ENCODE measurements around the gene COPA. TPM values are rescaled to one million over a fixed set of nuclear protein-coding genes. Genes with fewer than 3 reads are reported as not detected.

The COPA gene
- total RNA-seq, 1 donor from 2014 or later, result 56.3 TPM

GRCh38 chr1:160353223-160353622 lies 10.2 kb upstream of the COPA start:
- peaks cover 92 to 99% of the 10 kb centered on the region in 2 donors for H3K36me3 ChIP-seq

GRCh38 chr1:160352555-160352954 lies 9.5 kb upstream of the COPA start:
- no peak overlapping the region for H3K4me3 ChIP-seq
- no peaks in the 10 kb centered on the region for H3K4me1 ChIP-seq
- H3K36me3 ChIP-seq, result peaks cover 86 to 99% of the 10 kb centered on the region in 2 donors
- TF ChIP-seq CTCF (IDR thresholded peaks at IDR 0.05), result no peak
- intact Hi-C loops (cut with DNase I), result no loop called here
- H3K27ac ChIP-seq, result no peak overlapping the region
- DNase-seq (ENCODE audit: low spot score in 2 of 2), result no peak
- no peaks in the 10 kb centered on the region for H3K9me3 ChIP-seq
- no peaks in the 10 kb centered on the region for H3K27me3 ChIP-seq

More at GRCh38 chr1:160353223-160353622, 10.2 kb upstream of the COPA start:
- no peak overlapping the region for H3K27ac ChIP-seq
- no peaks in the 10 kb centered on the region for H3K27me3 ChIP-seq
- no peak for TF ChIP-seq CTCF (IDR thresholded peaks at IDR 0.05)
- H3K4me1 ChIP-seq, result no peaks in the 10 kb centered on the region
- H3K9me3 ChIP-seq, result no peaks in the 10 kb centered on the region
- DNase-seq (ENCODE audit: low spot score in 2 of 2), result no peak
- H3K4me3 ChIP-seq, result no peak overlapping the region
- intact Hi-C loops (cut with DNase I), result no loop called here

GRCh38 chr1:160351629-160352028 lies 8.6 kb upstream of the COPA start:
- H3K4me1 ChIP-seq, result no peaks in the 10 kb centered on the region
- no peak for DNase-seq (ENCODE audit: low spot score in 2 of 2)
- intact Hi-C loops (cut with DNase I), result no loop called here
- H3K4me3 ChIP-seq, result no peak overlapping the region
- H3K27ac ChIP-seq, result no peak overlapping the region
- no peaks in the 10 kb centered on the region for H3K27me3 ChIP-seq
- peaks cover 77 to 94% of the 10 kb centered on the region in 2 donors for H3K36me3 ChIP-seq
- H3K9me3 ChIP-seq, result no peaks in the 10 kb centered on the region
- no peak for TF ChIP-seq CTCF (IDR thresholded peaks at IDR 0.05)

GRCh38 chr1:160346958-160347357 lies 3.9 kb upstream of the COPA start:
- H3K36me3 ChIP-seq, result peaks cover 32 to 57% of the 10 kb centered on the region in 2 donors
- H3K27me3 ChIP-seq, result no peaks in the 10 kb centered on the region
- intact Hi-C loops (cut with DNase I), result loop anchor here (10.0 kb wide), 1 partner anchor 808 kb away; the partner anchor contains the start of genes UFC1 and USP21
- DNase-seq (ENCODE audit: low spot score in 2 of 2), result no peak
- no peaks in the 10 kb centered on the region for H3K9me3 ChIP-seq
- no peak overlapping the region for H3K4me3 ChIP-seq
- peaks cover 0 to 3% of the 10 kb centered on the region in 2 donors for H3K4me1 ChIP-seq
- TF ChIP-seq CTCF (IDR thresholded peaks at IDR 0.05), result no peak
- H3K27ac ChIP-seq, result no peak overlapping the region

GRCh38 chr1:160346463-160346862 lies 3.4 kb upstream of the COPA start:
- TF ChIP-seq CTCF (IDR thresholded peaks at IDR 0.05), result no peak
- no peaks in the 10 kb centered on the region for H3K9me3 ChIP-seq
- H3K27ac ChIP-seq, result no peak overlapping the region
- peaks cover 0 to 7% of the 10 kb centered on the region in 2 donors for H3K4me1 ChIP-seq
- H3K4me3 ChIP-seq, result no peak overlapping the region
- no peak for DNase-seq (ENCODE audit: low spot score in 2 of 2)
- H3K36me3 ChIP-seq, result peaks cover 28 to 52% of the 10 kb centered on the region in 2 donors
- intact Hi-C loops (cut with DNase I), result loop anchor here (10.0 kb wide), 1 partner anchor 808 kb away; the partner anchor contains the start of genes UFC1 and USP21
- H3K27me3 ChIP-seq, result no peaks in the 10 kb centered on the region

- Histone ChIP-seq H3K4me3 (no peak overlapping the region), H3K4me1 (peaks cover 0 to 20% of the 10 kb centered on the region in 2 donors)
- intact Hi-C loops (cut with DNase I), result loop anchor here (5.0 to 10.0 kb wide), 5 partner anchors 53 to 1407 kb away; partner anchors contain the start of genes IGSF8, UFC1 and USP21
Measured at GRCh38 chr1:160344936-160345335, 1.9 kb upstream of the COPA start.

More at GRCh38 chr1:160344936-160345335, 1.9 kb upstream of the COPA start:
- no peak for DNase-seq (ENCODE audit: low spot score in 2 of 2)
- H3K27me3 ChIP-seq, result no peaks in the 10 kb centered on the region
- TF ChIP-seq CTCF (IDR thresholded peaks at IDR 0.05), result no peak
- peaks cover 13 to 39% of the 10 kb centered on the region in 2 donors for H3K36me3 ChIP-seq
- no peaks in the 10 kb centered on the region for H3K9me3 ChIP-seq
- H3K27ac ChIP-seq, result no peak overlapping the region
